T-helper 1 cell treated with Interleukin-12 subunit alpha and Interleukin-12 subunit beta and Interleukin-4 antibody, amounts not matched to agents 30 ng/mL and 1 ng/mL, for 36 hours (primary cell): Measurements from ENCODE around the gene KDELR3. TPM values are rescaled to one million over a fixed set of nuclear protein-coding genes. Genes with fewer than 3 reads are reported as not detected.

Experiments
- intact Hi-C: fragments of 100-400 bp; cut with micrococcal nuclease; formaldehyde crosslinking; loops from one replicate; pipeline ENCODE4 v1.15.1; 2024
- total RNA-seq: library from RNA; stranded (reverse); gene quantifications from 2 replicates; pipeline ENCODE4 v1.2.3, GENCODE V29; 2022

The KDELR3 gene
- total RNA-seq, result 0.95 and 0.98 TPM in 2 replicates

DNA sequence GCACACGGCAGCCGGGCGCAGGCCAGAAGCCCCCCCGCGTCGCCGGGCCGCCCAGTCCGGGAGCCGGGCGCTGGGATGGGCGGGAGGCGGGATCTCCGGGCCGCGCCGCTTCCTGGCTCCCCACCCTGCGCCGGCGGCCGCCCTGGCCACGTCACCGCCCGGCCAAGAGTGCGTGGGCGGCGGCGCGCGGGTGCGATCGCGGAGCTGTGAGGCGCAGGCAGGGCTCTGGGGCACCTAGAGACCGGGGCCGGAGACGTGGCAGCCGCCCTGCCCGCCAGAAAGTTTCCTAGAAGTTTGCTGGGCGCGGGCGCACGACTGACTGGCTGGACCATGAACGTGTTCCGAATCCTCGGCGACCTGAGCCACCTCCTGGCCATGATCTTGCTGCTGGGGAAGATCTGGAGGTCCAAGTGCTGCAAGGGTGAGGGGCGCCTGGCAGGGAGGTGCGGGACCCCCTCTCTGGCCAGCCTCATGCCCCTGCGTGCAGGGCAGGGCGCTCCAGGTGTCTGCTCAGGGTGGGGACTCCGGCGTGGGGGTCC lies at the start of gene KDELR3:
KDELR3 (plus strand) TSS at position 193 of the 539 bp plus-strand sequence; CDS start at position 331, 138 bp downstream.
- intact Hi-C loops, result loop anchor here (5.0 kb wide), 1 partner anchor 151 kb away; the partner anchor contains the start of gene CSNK1E

DNA sequence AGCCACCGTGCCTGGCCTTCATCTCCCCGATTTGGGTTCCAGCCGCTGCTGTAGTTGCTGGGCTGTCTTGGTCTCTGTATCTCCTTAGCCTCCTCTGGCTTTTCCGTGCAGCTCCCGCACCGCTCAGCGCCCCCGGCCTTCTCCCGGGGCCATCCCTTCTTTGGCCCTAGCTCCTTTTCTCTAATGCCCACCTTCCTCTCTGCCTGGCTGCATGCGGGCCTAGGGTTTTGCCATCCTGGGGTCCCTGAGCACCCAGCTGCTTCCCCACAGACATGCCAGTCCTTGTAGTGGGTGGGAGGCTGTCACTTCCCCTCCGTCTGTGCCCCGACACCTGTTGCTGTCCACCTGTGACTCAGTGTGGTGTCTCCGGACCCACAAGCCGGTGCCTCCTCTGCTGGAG lies 49.3 kb upstream of the KDELR3 start:
- intact Hi-C loops, result no loop called here

DNA sequence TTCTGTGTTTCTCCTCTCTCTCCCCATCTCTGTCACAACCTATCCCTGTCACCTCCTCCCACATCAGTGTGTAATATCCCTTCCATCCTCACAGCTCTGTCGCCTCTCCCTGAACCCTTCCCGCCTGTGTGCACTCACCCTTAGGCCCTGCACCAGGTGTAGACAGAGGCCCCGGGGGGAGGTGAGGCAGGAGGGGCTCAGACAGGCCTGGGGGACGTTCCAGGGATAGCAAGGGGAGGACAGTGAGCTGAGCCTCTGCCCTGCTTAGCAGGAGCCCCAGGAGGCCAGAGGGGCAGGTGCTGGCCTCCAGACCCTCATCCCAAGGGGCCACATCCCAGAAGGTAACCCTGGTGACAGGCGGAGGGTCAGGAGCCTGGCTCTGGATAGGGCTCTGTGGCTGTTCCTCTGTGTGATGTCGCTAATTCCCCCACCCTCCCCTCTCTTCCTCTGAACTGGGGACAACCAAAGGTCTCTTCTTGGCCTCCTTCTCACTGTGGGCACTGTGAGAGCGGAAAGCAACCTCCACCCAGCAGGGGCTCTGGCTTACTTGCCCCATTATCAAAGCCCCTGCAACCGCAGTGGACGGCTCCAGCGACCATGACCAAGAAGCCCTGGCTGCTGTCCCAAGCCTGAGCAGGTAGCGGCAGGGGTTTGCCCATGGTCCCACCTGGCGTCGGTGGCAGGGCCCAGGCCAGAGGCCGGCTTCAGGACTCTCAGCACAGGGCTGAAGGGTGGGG lies 48.6 kb upstream of the KDELR3 start:
- intact Hi-C loops, result no loop called here

DNA sequence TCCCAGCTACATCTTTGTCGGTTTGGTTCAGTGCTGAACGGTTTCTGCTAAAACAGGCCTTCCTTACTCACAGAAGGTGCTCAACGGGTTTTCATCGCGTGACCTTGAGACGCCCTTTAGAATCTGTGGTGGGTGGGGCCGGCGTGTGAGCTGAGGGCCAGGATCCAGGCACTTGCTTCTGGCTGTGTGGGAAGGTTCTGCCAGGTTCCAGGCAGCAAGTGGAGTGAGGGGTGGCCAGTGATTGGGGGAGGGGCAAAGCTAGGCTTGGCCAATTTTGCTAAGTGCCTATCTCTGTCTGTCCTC lies 48.1 kb upstream of the KDELR3 start:
- intact Hi-C loops, result no loop called here

DNA sequence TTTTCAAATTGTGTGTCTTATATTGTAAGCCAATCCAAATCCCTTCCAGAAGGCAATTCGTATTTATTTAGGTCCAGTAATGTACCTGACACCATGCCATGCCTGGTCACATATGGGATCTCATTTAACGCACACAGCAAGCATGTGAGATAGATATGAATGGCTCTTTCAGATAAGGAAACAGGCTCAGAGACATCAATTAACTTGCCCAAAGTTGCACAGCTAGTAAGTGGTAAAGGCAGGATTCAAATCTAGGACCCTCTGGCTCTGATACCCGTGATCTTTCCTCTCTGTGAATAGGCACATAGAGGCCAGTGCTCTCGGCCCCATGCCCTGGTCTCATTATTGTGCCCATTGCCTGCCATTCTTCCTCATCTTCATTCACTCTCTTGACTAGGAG lies 47.2 kb upstream of the KDELR3 start:
- intact Hi-C loops, result no loop called here

DNA sequence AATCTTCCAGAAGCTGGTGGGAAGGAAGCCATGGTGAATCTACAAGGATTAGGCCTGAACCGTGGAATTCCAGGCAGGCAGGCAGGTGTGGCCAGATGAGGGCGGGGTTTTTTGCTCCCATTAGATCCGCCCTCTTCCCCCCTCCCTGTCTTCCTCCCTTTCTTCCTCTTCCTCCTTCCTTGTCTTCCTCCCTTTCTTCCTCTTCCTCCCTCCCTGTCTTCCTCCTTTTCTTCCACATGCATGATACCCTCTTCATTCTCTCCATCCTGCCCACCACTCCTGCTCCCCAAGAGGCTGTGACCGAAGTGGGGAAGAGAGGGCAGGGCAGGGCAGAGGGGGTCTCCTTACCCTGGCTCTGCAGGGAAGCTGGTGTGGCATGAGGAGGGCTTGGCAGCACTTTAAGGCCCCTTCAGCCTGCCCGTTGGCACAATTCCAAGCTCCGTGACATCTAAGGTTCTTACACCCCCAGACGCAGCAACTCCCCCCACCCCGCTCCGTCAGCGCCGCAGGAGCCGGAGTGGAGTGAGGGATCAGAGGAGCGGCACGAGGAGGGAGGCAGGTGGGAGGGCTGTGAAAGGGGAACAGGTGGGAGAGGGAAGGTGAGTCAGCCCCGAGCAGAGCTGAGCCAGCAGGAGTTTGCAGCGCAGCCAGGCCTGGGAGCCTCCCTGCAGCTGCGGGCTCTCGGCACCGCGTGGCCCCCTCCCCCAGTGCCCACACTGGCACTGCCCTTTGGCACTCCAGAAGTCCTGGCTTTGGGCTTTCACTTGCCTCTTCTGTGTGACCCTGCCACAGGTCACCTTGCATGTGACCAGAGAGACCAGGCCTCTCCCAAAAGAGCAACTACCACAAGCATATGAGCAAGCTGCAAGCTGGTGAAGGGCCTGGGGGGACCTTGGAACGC lies 45.0 kb upstream of the KDELR3 start:
- intact Hi-C loops, result no loop called here

DNA sequence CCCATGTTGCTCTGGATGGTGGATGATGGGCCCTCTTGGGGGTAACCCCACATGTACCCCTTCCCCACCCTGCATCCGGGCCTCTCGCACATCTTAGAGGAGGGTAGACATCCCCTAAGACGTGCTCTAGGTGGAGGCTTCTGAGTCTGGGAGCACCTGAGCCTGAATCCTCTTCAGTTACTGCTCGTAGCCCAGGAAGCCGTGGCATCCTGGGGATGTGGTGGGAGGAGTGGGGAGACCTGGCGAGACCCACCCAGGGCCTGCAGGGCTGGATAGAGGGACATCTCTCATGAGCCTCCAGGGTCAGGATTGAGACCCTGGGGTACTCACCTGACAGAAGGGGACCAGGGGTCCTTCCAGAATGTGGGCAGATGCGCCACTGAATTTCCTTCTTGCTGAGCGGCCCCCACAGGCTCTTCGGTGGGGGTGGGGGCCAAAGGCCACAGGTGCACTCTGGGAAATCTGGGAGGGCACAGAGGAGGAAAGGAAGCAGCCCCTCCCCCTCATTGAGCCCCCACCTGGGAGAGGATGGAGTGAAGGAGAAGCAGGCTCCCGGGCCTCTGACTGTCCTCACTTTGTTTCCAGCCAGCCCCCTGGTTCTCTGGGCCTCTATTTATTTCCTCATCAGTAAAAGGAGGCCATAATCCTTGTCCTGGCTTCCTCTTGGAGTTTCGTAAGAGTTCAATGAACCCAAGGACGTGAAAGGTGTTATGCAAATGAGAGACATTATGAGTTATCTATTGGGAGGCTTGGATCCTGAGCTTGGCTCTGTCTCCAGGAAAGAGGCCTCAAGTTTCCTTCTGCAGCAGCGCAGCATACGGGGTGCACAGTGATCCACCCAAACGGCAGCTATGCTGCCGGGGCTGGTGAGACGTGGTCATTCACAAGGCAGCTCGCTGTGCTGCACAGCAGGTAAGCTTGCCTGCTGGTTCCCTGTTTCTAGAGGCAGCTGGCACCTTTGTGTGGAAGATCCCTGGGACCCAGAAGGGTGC lies 44.1 kb upstream of the KDELR3 start:
- intact Hi-C loops, result no loop called here

DNA sequence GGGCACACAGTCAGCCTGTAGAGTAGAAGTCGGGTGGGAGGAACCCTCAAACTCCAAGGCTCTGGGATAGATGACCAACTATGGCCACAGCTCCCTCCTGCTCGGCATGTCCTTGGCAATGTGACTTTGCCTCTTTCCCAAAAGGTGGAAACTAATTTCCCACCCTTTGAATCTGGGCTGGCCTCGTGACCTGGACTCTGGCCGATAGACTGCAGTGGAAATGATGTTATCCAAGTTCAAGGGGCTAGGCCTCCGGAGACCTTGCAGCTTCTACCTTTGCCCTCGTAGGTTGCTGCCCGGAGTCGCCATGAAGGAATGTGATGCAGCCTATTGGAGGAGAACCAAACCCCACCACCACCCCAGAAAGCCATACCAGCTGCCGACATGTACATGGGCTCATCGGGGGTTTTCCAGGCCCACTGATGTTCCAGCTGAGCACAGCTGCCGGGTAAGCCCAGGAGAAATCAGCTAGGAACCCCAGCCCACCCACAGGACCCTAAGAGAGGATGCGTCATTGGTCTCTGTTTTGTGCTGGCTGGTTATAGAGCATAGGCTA lies 43.3 kb upstream of the KDELR3 start:
- intact Hi-C loops, result no loop called here

DNA sequence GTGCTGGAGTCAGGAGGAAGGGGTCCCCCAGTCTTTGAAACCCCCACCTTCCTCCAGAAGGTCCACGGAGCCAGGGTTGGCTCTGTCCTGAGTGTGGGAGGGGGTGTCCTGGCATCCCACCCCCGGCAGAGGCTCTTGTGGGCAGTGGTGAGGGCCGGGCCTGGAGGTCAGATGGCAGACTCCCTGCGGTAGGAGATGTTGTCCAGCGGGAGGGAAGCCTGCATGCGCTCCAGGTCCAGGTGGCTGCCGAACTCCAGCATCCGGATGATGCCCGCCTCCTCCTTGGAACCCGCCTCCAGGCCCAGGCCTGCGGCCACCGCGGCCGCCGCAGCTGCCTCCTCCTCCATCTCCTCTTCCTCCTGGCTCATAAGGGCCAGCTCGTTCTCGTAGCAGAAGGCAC lies 41.3 kb upstream of the KDELR3 start:
- intact Hi-C loops, result no loop called here

DNA sequence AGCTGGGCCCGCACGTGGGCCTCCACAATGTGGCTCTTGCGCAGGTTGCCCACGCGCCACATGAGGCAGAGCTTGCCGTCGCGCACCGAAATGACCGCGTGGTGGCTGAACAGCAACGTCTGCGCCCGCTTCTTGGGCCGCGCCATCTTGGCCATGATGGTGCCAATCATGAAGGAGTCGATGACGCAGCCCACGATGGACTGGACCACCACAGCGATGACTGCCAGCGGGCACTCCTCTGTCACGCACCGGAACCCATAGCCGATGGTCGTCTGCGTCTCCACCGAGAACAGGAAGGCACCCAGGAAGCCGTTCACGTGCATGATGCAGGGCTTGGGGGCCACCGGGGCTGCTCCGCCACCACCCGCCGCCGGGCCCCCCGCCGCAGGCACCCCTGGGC lies 40.4 kb upstream of the KDELR3 start:
- intact Hi-C loops, result no loop called here

DNA sequence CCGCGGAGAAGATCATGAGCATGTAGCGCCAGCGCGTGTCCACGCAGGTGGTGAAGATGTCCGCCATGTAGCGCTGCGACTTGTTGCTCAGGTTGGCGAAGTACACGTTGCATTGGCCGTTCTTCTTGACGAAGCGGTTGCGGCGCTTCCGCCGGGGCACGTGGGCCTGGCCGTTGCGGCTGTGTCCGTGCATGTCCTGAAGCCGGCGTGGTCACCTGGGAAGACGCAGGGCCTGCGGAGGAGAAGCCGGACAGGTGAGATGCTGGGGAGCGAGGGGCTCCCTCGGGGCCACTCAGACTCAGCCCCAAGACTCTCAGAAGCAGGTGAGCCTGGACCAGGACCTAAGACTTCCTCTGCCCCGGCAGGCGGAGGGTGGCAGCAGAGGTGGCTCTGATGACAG lies 40.0 kb upstream of the KDELR3 start:
- intact Hi-C loops, result no loop called here

DNA sequence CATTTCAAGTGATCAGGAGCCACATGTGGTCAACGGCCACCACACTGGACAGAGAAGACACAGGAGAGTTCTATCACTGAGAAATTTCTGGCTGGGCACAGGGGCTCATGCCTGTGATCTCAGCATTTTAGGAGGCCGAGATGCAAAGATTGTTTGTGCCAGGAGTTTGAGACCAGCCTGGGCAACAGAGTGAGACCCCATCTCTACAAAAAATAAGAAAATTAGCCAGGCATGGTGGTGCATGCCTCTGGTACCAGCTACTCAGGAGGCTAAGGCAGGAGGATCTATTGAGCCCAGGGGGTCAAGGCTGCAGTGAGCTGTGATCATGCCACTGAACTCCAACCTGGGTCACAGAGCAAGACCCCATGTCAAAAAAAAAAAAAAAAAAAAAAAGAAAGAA lies 39.2 kb upstream of the KDELR3 start:
- intact Hi-C loops, result no loop called here

DNA sequence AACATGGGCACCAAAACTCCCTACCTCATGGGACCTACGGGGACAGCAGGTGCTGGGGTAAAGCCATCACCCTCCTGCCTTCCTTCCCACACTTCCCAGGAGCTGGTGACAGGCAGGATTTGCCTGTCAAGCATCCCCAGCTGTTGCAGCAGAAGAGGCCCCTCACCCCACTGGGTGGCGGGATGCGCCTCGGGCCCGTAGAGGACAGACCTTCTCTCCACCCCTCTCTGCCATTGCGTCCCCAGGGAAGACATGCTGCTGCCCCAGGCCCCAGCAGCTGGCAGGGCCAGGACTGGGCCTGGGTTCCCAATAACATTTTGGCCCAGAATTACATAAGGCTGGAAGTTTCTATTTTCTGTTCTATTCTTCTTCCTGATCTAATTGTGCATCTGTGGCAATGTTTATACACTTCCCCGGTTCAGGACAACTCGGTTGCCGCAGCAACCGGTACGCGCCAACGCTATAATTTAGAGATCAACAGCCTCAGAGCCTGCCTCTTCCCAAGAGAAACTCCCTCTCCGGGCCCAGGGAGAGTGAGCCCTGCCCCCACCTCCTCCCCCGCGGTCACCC lies 38.3 kb upstream of the KDELR3 start:
- intact Hi-C loops, result no loop called here

DNA sequence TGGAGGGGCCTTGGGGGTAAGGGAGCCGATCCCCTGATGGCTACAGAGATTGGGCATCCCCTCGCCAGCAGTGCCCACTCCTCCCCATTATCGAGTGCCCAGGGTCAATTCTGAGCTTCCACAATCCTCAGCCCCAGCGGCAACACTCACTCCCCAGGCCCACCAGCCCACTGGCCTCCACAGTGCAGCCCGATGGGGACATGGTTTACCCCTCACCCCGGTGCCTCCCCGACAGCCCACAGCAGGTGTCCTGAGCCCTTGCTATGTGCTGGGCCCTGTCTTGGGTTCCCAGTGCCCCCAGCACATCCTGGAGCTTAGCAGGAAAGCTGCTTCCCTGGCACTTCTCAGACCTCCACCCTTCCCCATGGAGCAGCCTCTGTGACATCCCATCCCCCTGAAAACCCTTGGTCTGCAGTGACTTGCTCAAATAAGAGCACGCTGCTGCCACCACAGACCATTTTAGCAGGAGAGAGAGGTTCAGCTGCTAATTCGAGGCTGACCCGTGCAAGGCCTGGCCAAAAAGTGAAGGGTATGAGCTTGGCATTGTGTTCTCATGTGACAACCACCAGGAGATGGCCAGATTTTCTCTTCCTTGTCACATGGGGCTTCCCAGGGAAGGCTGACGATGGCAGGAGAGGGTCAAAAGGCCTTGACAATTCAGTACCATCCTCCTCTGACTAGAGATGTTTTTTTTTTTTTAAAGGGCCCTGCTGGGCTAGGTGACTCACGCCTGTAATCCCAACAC lies 36.5 kb upstream of the KDELR3 start:
- intact Hi-C loops, result no loop called here

DNA sequence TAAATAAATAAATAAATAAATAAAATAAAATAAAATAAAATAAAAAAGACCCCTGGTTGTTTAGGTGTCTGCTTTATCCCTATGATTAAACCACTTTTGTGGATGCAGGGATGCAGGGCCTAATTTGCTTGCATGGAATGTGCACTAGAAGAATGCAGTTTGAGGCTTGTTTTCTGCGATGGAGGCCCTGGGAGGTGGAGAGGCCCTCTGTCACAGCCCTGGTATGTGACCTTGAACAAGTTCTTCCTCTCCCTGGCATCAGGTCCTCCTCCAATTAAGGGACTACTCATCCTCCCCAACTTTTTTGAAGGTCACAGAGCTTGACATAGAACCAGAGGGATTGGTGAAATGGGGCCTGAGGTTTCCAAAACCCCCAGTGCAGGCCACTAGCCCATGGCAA lies 35.6 kb upstream of the KDELR3 start:
- intact Hi-C loops, result no loop called here

DNA sequence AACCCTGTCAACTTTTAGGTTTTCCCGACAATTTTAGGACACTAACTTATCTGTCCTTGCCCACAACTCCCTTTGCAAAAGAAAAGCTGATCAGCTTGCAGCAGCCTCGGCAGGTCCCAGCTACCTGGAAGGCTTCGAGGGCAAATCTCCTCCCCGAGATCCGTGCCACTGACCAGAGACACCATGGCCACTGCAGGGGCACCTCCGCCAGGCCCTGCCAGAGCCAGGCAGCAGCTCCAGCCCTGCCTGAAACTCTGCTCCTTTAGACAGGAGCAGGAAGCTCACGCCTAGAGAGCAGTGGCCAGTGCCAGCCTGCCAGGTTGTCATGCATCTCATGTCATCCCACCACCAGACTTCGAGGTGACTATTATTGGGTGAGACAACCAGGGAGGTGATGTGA lies 34.0 kb upstream of the KDELR3 start:
- intact Hi-C loops, result no loop called here

DNA sequence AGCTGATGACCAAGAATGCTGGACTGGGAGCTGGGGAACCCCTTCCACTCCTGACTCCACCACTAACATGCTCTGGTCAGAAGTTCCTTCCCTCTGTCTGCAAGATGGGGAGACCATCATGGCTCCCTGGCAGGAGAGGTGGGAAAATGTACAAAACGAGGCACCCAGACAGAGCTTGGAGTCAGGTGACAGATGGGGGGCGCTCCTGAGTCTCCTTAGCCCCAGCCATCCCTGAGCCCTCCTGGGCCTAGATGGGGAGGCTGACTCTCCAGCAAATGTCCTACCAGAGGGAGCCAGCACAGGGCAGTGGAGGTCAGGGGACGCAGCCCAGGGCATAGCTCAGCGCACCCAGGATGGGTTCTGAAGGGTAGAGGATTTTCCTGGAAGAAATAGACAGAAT lies 32.9 kb upstream of the KDELR3 start:
- intact Hi-C loops, result no loop called here

DNA sequence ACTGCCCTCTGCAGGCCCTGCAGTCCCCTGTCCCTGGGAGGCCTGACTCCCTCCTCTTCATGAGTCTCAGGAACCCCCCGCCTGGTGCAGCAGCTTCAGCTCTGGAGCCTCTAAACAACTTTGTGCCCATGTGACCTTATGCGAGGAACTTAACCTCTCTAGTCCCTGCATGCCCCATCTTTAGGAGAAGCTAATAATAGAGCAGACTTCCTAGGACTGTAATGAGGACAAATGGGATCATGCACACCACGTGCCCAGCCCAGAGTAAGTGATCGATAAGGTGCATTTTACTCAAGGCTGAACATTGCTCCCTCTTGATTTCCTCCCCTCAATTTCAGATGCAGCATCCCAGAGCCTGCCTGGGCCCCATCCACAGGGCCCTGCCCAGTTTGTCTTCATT lies 31.9 kb upstream of the KDELR3 start:
- intact Hi-C loops, result no loop called here

DNA sequence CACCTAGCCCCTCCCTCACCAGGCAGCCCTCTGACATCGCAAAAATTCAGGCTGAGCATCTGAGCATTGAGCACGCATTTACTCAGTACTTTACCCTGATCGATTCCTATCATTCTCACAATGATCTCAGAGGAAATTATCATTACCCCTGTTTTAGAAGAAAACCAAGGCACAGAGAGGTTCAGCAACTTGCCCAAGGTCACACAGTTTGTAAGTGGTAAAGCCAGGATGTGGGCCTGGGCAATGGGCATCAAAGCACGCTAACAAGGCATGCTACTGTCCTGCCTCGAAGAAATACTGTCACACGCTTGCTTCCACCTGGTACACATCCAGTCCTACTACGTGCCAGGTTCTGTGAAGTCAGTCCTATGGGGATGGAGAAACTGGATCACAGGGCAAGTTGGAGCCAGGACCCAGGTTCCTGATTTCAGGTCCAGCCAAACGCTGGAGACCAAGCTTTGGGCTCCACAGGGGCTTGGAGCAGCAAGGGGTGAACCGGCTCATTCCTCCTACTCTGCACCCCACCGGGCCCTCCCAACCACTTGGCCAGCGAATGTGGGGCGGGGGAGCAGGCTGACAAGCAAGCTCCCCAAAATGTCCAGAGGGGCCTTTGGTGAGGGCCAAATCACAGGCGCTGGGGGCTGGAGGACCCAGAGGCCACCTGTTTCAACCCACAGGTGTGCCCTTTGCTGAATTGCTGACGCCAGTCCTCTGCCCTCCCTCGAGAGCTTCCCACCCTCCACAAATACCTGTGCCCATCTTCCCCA lies 31.1 kb upstream of the KDELR3 start:
- intact Hi-C loops, result no loop called here
